Measurements from ENCODE around the gene RTRAF.

The RTRAF gene

GRCh38 chr14:51996148-51996746 is 6.9 kb downstream of the RTRAF start:
- DNase-seq = peak; percentile 73

GRCh38 chr14:51998348-51998747 is 9.0 kb downstream of the RTRAF start:
- DNase-seq = no peak

GRCh38 chr14:51999084-51999483 is 9.7 kb downstream of the RTRAF start:
- no peak for DNase-seq

GRCh38 chr14:52000019-52000582 is 10.8 kb downstream of the RTRAF start:
- DNase-seq = no peak

- DNase-seq = no peak
Measured at GRCh38 chr14:52000696-52001095, 11.3 kb downstream of the RTRAF start.

- DNase-seq = no peak
Measured at GRCh38 chr14:52002542-52002941, 13.2 kb downstream of the RTRAF start.

- no peak for DNase-seq
Measured at GRCh38 chr14:52003324-52003723, 14.0 kb downstream of the RTRAF start.

GRCh38 chr14:52005625-52006024 is 16.3 kb downstream of the RTRAF start:
- DNase-seq = no peak

GRCh38 chr14:52006361-52006760 is 17.0 kb downstream of the RTRAF start:
- no peak for DNase-seq

GRCh38 chr14:52007211-52007610 is 17.9 kb downstream of the RTRAF start:
- no peak for DNase-seq

GRCh38 chr14:52007637-52008036 is 18.3 kb downstream of the RTRAF start:
- no peak for DNase-seq

GRCh38 chr14:52008136-52008535 is 18.8 kb downstream of the RTRAF start:
- DNase-seq = no peak

- DNase-seq = no peak
Measured at GRCh38 chr14:52010173-52010693, 20.9 kb downstream of the RTRAF start.

GRCh38 chr14:52011523-52011922 is 22.2 kb downstream of the RTRAF start:
- no peak for DNase-seq

- no peak for DNase-seq
Measured at GRCh38 chr14:52012635-52013034, 23.3 kb downstream of the RTRAF start.

- peak; percentile 52 for DNase-seq
Measured at GRCh38 chr14:52013984-52014600, 24.7 kb downstream of the RTRAF start.

GRCh38 chr14:52014601-52015267 is 25.4 kb downstream of the RTRAF start:
- no peak for DNase-seq

- peak; percentile 62 for DNase-seq
Measured at GRCh38 chr14:52015411-52016030, 26.2 kb downstream of the RTRAF start.

GRCh38 chr14:52018252-52018651 is 28.9 kb downstream of the RTRAF start:
- DNase-seq = peak; percentile 65

- DNase-seq = no peak
Measured at GRCh38 chr14:52018970-52019369, 29.6 kb downstream of the RTRAF start.

GRCh38 chr14:52020161-52020714 is 30.9 kb downstream of the RTRAF start:
- peak; percentile 9 for DNase-seq

- DNase-seq = peak; percentile 87
Measured at GRCh38 chr14:52020866-52021717, 31.7 kb downstream of the RTRAF start.
